Osteocyte (in vitro differentiated cells): Measurements from ENCODE around the gene CENPO. TPM values are rescaled to one million over a fixed set of nuclear protein-coding genes. Genes with fewer than 3 reads are reported as not detected.

Source experiments
- DNase-seq: peaks from one replicate; pipeline ENCODE4 v3.0.0; 2021; ENCODE audit warnings: mixed read lengths; ENCODE audit not compliant: unreplicated experiment; ENCODE audit errors: extremely low spot score
- H3K27ac Mint-ChIP-seq: one replicate; pipeline ENCODE4 v1.8.0; 2021; ENCODE audit warnings: mild to moderate bottlenecking, mixed read lengths; ENCODE audit not compliant: unreplicated experiment
- H3K27me3 Mint-ChIP-seq: one replicate; pipeline ENCODE4 v1.8.0; 2021; ENCODE audit warnings: mixed read lengths; ENCODE audit not compliant: unreplicated experiment
- H3K36me3 Mint-ChIP-seq: one replicate; pipeline ENCODE4 v1.8.0; 2021; ENCODE audit warnings: mixed read lengths; ENCODE audit not compliant: unreplicated experiment
- H3K4me1 Mint-ChIP-seq: one replicate; pipeline ENCODE4 v1.8.0; 2021; ENCODE audit warnings: mixed read lengths; ENCODE audit not compliant: unreplicated experiment
- H3K4me3 Mint-ChIP-seq: one replicate; pipeline ENCODE4 v1.8.0; 2021; ENCODE audit warnings: mild to moderate bottlenecking, moderate library complexity, mixed read lengths; ENCODE audit not compliant: unreplicated experiment
- H3K9me3 Mint-ChIP-seq: one replicate; pipeline ENCODE4 v1.8.0; 2021; ENCODE audit warnings: mixed read lengths; ENCODE audit not compliant: unreplicated experiment
- CTCF ChIP-seq: fragments of 200-600 bp; sonication (generic); IDR thresholded peaks from 2 replicates; pipeline ENCODE4 v1.5.0; 2021; ENCODE audit warnings: antibody characterized with exemption, mild to moderate bottlenecking, moderate library complexity
- total RNA-seq: library from RNA; stranded (reverse); gene quantifications from 2 replicates; pipeline ENCODE4 v1.2.1, GENCODE V29; 2021

CENPO gene
- total RNA-seq, 1 donor from 2014 or later = 12.8 TPM

- no peak for TF ChIP-seq CTCF
- H3K9me3 Mint-ChIP-seq = no peaks in the 10 kb centered on the region
- H3K27me3 Mint-ChIP-seq = no peaks in the 10 kb centered on the region
- H3K27ac Mint-ChIP-seq = no peak overlapping the region
- H3K36me3 Mint-ChIP-seq = peaks cover 15% of the 10 kb centered on the region
- no peak for DNase-seq
- H3K4me1 Mint-ChIP-seq = peaks cover 30% of the 10 kb centered on the region
- no peak overlapping the region for H3K4me3 Mint-ChIP-seq
Measured at GRCh38 chr2:24831221-24832072, 38.2 kb downstream of the CENPO start.

GRCh38 chr2:24832073-24832461, 38.8 kb downstream of the CENPO start:
- no peaks in the 10 kb centered on the region for H3K27me3 Mint-ChIP-seq
- H3K36me3 Mint-ChIP-seq = peaks cover 19% of the 10 kb centered on the region
- no peaks in the 10 kb centered on the region for H3K9me3 Mint-ChIP-seq
- TF ChIP-seq CTCF = no peak
- H3K4me1 Mint-ChIP-seq = peaks cover 29% of the 10 kb centered on the region
- no peak for DNase-seq
- no peak overlapping the region for H3K4me3 Mint-ChIP-seq
- peak overlapping the region; percentile 51 for H3K27ac Mint-ChIP-seq

- Mint-ChIP-seq H3K27ac (peak overlapping the region; percentile 51), H3K27me3 (no peaks in the 10 kb centered on the region), H3K4me1 (peaks cover 29% of the 10 kb centered on the region), H3K9me3 (no peaks in the 10 kb centered on the region), H3K4me3 (no peak overlapping the region), H3K36me3 (peaks cover 22% of the 10 kb centered on the region)
- no peak for DNase-seq
- no peak for TF ChIP-seq CTCF
Measured at GRCh38 chr2:24832521-24832920, 39.3 kb downstream of the CENPO start.

- no peak for TF ChIP-seq CTCF
- H3K9me3 Mint-ChIP-seq = no peaks in the 10 kb centered on the region
- peaks cover 24% of the 10 kb centered on the region for H3K36me3 Mint-ChIP-seq
- H3K27me3 Mint-ChIP-seq = no peaks in the 10 kb centered on the region
- peaks cover 27% of the 10 kb centered on the region for H3K4me1 Mint-ChIP-seq
- DNase-seq = no peak
- peak overlapping the region; percentile 45 for H3K27ac Mint-ChIP-seq
- H3K4me3 Mint-ChIP-seq = no peak overlapping the region
Measured at GRCh38 chr2:24832931-24833701, 39.9 kb downstream of the CENPO start.
